ENCODE results near the gene OXSR1. TPM values are rescaled to one million over a fixed set of nuclear protein-coding genes. Genes with fewer than 3 reads are reported as not detected.

OXSR1 gene
- total and polyA plus RNA-seq, 2 of the 13 experiments (the other 11 are each of a cell fraction or from before 2014, with no cell fraction given): 27.4 to 32.6 TPM

- peak; percentile 68 for TF ChIP-seq KMT2A (CRISPR knock-in tag; IDR thresholded peaks at IDR 0.05)
- TF ChIP-seq, protein P1, sequence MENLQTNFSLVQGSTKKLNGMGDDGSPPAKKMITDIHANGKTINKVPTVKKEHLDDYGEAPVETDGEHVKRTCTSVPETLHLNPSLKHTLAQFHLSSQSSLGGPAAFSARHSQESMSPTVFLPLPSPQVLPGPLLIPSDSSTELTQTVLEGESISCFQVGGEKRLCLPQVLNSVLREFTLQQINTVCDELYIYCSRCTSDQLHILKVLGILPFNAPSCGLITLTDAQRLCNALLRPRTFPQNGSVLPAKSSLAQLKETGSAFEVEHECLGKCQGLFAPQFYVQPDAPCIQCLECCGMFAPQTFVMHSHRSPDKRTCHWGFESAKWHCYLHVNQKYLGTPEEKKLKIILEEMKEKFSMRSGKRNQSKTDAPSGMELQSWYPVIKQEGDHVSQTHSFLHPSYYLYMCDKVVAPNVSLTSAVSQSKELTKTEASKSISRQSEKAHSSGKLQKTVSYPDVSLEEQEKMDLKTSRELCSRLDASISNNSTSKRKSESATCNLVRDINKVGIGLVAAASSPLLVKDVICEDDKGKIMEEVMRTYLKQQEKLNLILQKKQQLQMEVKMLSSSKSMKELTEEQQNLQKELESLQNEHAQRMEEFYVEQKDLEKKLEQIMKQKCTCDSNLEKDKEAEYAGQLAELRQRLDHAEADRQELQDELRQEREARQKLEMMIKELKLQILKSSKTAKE (CRISPR knock-in tag; IDR thresholded peaks at IDR 0.05; ENCODE audit: borderline replicate concordance): peak; percentile 29; the same call in 1 of the 2 replicates
- peak; percentile 65 for TF ChIP-seq MED1 (CRISPR knock-in tag; IDR thresholded peaks at IDR 0.05)
- peak; percentile 31; the same call in 1 of the 2 replicates for TF ChIP-seq TFE3 (CRISPR knock-in tag; IDR thresholded peaks at IDR 0.05)
- TF ChIP-seq AHR (CRISPR knock-in tag; IDR thresholded peaks at IDR 0.05): peak; percentile 80
- peak; percentile 73; the same call in 1 of the 2 replicates for TF ChIP-seq NFKB2 (CRISPR knock-in tag; IDR thresholded peaks at IDR 0.05; ENCODE audit: borderline replicate concordance)
- TF ChIP-seq YEATS2 (CRISPR knock-in tag; IDR thresholded peaks at IDR 0.05; ENCODE audit: borderline replicate concordance): peak; percentile 73; the same call in 1 of the 2 replicates
- TF ChIP-seq DR1 (CRISPR knock-in tag; IDR thresholded peaks at IDR 0.05): peak; percentile 69; the same call in 1 of the 2 replicates
- peak; percentile 75 for TF ChIP-seq ZNF746 (CRISPR knock-in tag; IDR thresholded peaks at IDR 0.05)
- TF ChIP-seq RXRA (CRISPR knock-in tag; IDR thresholded peaks at IDR 0.05): no peak; the same call in none of the 2 replicates
- peak; percentile 98 for TF ChIP-seq ATF1 (CRISPR knock-in tag; IDR thresholded peaks at IDR 0.05)
- TF ChIP-seq AHDC1 (CRISPR knock-in tag; IDR thresholded peaks at IDR 0.05; ENCODE audit: borderline replicate concordance): 0 out of 2 replicates have a peak, but pooled peaks have one; percentile 26
- no peak for TF ChIP-seq ZBTB1 (CRISPR knock-in tag; IDR thresholded peaks at IDR 0.05; ENCODE audit: borderline replicate concordance)
- 0 out of 2 replicates have a peak, but pooled peaks have one; percentile 25 for TF ChIP-seq SMAD3 (CRISPR knock-in tag; IDR thresholded peaks at IDR 0.05)
- peak; percentile 55; the same call in 1 of the 2 replicates for TF ChIP-seq ZIK1 (CRISPR knock-in tag; IDR thresholded peaks at IDR 0.05; ENCODE audit: borderline replicate concordance, low read depth)
- TF ChIP-seq HNRNPH1 (optimal IDR thresholded peaks at IDR 0.05; ENCODE audit: low read depth, low read length): no peak
- TF ChIP-seq MAX (IDR thresholded peaks at IDR 0.05): peak; percentile 46; the same call in 1 of the 2 replicates
- peak; percentile 86 for TF ChIP-seq THAP11 (CRISPR knock-in tag; IDR thresholded peaks at IDR 0.05)
Measured at GRCh38 chr3:38164952-38165721, at the start of gene OXSR1 (continued).
